ENCODE measurements around the gene PLXNA4. TPM values are rescaled to one million over a fixed set of nuclear protein-coding genes. Genes with fewer than 3 reads are reported as not detected.

Gene PLXNA4
- total RNA-seq, 4 donors from 2014 or later: 0.31 to 0.66 (median 0.43) TPM

DNA sequence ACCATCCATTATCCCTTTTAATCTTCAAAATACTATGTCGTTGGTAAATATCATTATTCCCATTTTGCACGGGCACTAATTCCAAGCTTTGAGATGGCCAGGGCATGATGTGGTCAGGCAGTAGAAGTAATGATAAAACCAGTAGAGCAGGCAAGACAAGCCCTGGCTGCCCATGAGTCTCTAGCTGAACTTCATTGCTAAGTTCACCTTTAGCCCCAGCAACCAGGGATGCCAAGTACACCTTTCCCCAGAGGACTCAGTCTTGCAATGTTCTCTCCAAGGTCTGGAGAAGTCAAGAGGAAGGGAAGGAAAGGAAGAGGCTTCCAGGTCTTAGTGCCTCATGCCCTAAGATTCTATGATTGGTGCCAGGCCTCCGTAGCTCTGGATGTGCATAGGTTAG is 203.2 kb downstream of the PLXNA4 start:
- intact Hi-C loops (cut with DNase I; ENCODE audit: low total_unique reads) (no loop called here), in situ Hi-C loops (cut with MboI; ENCODE audit: low sequenced_read_pairs in 4 of 4) (no loop called here)
- Histone ChIP-seq H3K36me3 (no peaks in the 10 kb centered on the region), H3K27ac (no peak overlapping the region), H3K27me3 (no peaks in the 10 kb centered on the region), H3K4me3 (no peak overlapping the region), H3K4me1 (no peaks in the 10 kb centered on the region), H3K9me3 (no peaks in the 10 kb centered on the region)
- no peak for ATAC-seq
- DNase-seq: no peak
- TF ChIP-seq POLR2A (IDR thresholded peaks at IDR 0.05): no peak
- TF ChIP-seq, protein P1, sequence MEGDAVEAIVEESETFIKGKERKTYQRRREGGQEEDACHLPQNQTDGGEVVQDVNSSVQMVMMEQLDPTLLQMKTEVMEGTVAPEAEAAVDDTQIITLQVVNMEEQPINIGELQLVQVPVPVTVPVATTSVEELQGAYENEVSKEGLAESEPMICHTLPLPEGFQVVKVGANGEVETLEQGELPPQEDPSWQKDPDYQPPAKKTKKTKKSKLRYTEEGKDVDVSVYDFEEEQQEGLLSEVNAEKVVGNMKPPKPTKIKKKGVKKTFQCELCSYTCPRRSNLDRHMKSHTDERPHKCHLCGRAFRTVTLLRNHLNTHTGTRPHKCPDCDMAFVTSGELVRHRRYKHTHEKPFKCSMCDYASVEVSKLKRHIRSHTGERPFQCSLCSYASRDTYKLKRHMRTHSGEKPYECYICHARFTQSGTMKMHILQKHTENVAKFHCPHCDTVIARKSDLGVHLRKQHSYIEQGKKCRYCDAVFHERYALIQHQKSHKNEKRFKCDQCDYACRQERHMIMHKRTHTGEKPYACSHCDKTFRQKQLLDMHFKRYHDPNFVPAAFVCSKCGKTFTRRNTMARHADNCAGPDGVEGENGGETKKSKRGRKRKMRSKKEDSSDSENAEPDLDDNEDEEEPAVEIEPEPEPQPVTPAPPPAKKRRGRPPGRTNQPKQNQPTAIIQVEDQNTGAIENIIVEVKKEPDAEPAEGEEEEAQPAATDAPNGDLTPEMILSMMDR (IDR thresholded peaks at IDR 0.05 in 4 of 5, conservative IDR thresholded peaks at IDR 0.05 in 1 of 5): no peak

DNA sequence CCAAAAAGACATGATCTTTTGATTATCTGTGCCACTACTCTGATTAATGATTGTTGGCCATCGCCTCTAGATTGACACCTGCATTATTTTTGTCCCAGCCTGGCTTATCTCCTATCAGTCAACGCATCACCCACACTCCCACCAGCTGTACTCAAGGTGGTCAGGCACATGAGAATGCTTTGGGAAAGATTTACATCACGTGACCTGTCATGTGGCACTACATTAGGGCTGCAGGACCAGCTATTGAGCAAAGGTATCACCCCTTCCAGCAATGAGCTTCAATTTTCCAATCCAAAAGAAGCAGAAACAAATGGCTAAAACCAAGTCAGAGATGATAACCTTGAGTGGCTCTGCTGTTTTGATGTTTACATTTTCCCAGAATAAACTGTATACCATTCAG is 204.3 kb downstream of the PLXNA4 start:
- TF ChIP-seq, protein P1 (IDR thresholded peaks at IDR 0.05 in 4 of 5, conservative IDR thresholded peaks at IDR 0.05 in 1 of 5): no peak
- TF ChIP-seq POLR2A (IDR thresholded peaks at IDR 0.05): no peak
- no peak for DNase-seq
- no peak for ATAC-seq
- Histone ChIP-seq H3K4me1 (no peaks in the 10 kb centered on the region), H3K27me3 (no peaks in the 10 kb centered on the region), H3K4me3 (no peak overlapping the region), H3K27ac (no peak overlapping the region), H3K9me3 (no peaks in the 10 kb centered on the region), H3K36me3 (no peaks in the 10 kb centered on the region)
- intact Hi-C loops (cut with DNase I; ENCODE audit: low total_unique reads) (no loop called here), in situ Hi-C loops (cut with MboI; ENCODE audit: low sequenced_read_pairs in 4 of 4) (no loop called here)

GRCh38 chr7:132368246-132368900 is 207.9 kb downstream of the PLXNA4 start:
- H3K4me3 ChIP-seq: no peak overlapping the region
- intact Hi-C loops (cut with DNase I; ENCODE audit: low total_unique reads) (no loop called here), in situ Hi-C loops (cut with MboI; ENCODE audit: low sequenced_read_pairs in 4 of 4) (no loop called here)
- no peaks in the 10 kb centered on the region for H3K27me3 ChIP-seq
- TF ChIP-seq, protein P1 (IDR thresholded peaks at IDR 0.05 in 4 of 5, conservative IDR thresholded peaks at IDR 0.05 in 1 of 5): no peak
- TF ChIP-seq POLR2A (IDR thresholded peaks at IDR 0.05): no peak
- no peaks in the 10 kb centered on the region for H3K4me1 ChIP-seq
- H3K36me3 ChIP-seq: no peaks in the 10 kb centered on the region
- ATAC-seq (no peak), DNase-seq (no peak)
- H3K9me3 ChIP-seq: no peaks in the 10 kb centered on the region
- H3K27ac ChIP-seq: no peak overlapping the region

DNA sequence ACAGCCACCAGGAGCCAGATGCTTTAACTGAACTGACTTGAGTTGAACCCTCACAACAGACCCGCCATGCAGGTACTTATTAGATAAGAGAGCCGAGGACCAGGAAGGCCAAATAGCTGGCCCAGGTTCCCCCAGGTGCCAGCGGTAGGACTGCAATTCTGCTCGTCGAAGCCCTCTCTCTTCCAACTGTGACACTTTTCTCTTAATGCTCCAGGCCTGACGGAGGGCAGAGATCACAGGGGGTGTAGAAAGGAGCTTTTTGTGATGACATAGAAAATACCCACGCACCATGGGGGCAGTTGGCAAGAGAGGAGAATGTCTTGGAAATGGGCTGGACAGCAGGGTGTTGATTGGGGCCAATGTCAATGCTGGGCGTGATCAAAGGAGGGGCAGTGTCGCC is 208.5 kb downstream of the PLXNA4 start:
- no peaks in the 10 kb centered on the region for H3K4me1 ChIP-seq
- DNase-seq (no peak), ATAC-seq (no peak)
- no peak overlapping the region for H3K4me3 ChIP-seq
- in situ Hi-C loops (cut with MboI; ENCODE audit: low sequenced_read_pairs in 4 of 4): no loop called here
- intact Hi-C loops (cut with DNase I; ENCODE audit: low total_unique reads): no loop called here
- no peak overlapping the region for H3K27ac ChIP-seq
- TF ChIP-seq, protein P1 (IDR thresholded peaks at IDR 0.05 in 4 of 5, conservative IDR thresholded peaks at IDR 0.05 in 1 of 5): no peak
- TF ChIP-seq POLR2A (IDR thresholded peaks at IDR 0.05): no peak
- no peaks in the 10 kb centered on the region for H3K36me3 ChIP-seq
- no peaks in the 10 kb centered on the region for H3K9me3 ChIP-seq
- no peaks in the 10 kb centered on the region for H3K27me3 ChIP-seq

DNA sequence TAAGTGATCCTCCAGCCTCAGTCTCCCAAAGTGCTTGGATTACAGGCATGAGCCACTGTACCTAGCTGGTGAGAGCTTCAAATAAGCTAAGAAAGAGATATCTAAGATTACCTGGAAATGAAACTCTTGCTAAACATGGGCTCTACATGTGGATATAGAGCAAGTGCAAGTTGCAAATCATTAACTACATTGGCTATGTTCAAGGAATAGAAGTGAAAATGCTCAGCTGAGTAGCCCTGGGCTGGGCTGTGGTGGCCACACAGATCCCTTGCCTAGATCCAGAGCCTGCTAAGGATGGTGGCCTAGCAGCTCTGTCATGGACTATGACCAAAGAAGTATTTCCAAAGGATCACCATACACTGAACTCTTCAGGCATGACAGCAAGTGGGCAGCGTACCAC is 209.3 kb downstream of the PLXNA4 start:
- ATAC-seq (no peak), DNase-seq (no peak)
- H3K27me3 ChIP-seq: no peaks in the 10 kb centered on the region
- H3K27ac ChIP-seq: no peak overlapping the region
- TF ChIP-seq POLR2A (IDR thresholded peaks at IDR 0.05): no peak
- TF ChIP-seq, protein P1 (IDR thresholded peaks at IDR 0.05 in 4 of 5, conservative IDR thresholded peaks at IDR 0.05 in 1 of 5): no peak
- no peaks in the 10 kb centered on the region for H3K9me3 ChIP-seq
- H3K36me3 ChIP-seq: no peaks in the 10 kb centered on the region
- H3K4me3 ChIP-seq: no peak overlapping the region
- in situ Hi-C loops (cut with MboI; ENCODE audit: low sequenced_read_pairs in 4 of 4) (no loop called here), intact Hi-C loops (cut with DNase I; ENCODE audit: low total_unique reads) (no loop called here)
- H3K4me1 ChIP-seq: no peaks in the 10 kb centered on the region
